OCI-LY7 (cell line): Measurements from ENCODE around the gene VWA8. TPM values are rescaled to one million over a fixed set of nuclear protein-coding genes. Genes with fewer than 3 reads are reported as not detected.

Source experiments
- BruUV-seq: library from RNA; stranded (reverse); fragments of 400-500 nt; replicated peaks from 2 replicates; lab custom pipeline; 2021; lab: Mats Ljungman, UMichigan
- CTCF ChIA-PET: fragments of 300-600 bp; sonication (Branson Sonifier 250); formaldehyde crosslinking; loops from one replicate; lab custom pipeline; 2022; ENCODE audit warnings: antibody characterized with exemption; ENCODE audit not compliant: unreplicated experiment; lab: Charles Lee
- POLR2A ChIA-PET: fragments of 300-600 bp; sonication (Branson Sonifier 250); formaldehyde crosslinking; loops from one replicate; lab custom pipeline; 2022; ENCODE audit warnings: antibody characterized with exemption; lab: Charles Lee
- DNase-seq: peaks from one replicate; pipeline ENCODE4 v3.0.0-alpha.2; 2015; ENCODE audit warnings: low spot score
- H2AFZ ChIP-seq: fragments of 200-600 bp; sonication (generic), shearing (Covaris generic); 2 replicates; pipeline ENCODE4 v1.6.1; 2014; ENCODE audit warnings: mild to moderate bottlenecking, antibody characterized with exemption, low read length, moderate library complexity
- H3K27ac ChIP-seq: fragments of 200-600 bp; sonication (generic); 2 replicates; pipeline ENCODE4 v1.5.1; 2014; ENCODE audit warnings: mixed run types, low read depth, mild to moderate bottlenecking, moderate library complexity, low read length, inconsistent platforms; ENCODE audit not compliant: poor library complexity, severe bottlenecking
- H3K36me3 ChIP-seq: fragments of 200-600 bp; sonication (generic); 2 replicates; pipeline ENCODE4 v1.6.1; 2014; ENCODE audit warnings: mild to moderate bottlenecking, antibody characterized with exemption, low read length, moderate library complexity, mixed read lengths; ENCODE audit not compliant: insufficient read depth
- H3K4me1 ChIP-seq: fragments of 200-600 bp; sonication (generic); 2 replicates; pipeline ENCODE4 v1.5.1; 2014; ENCODE audit warnings: mild to moderate bottlenecking, low read length; ENCODE audit not compliant: insufficient read depth, poor library complexity, severe bottlenecking
- H3K4me2 ChIP-seq: fragments of 200-600 bp; sonication (generic); 2 replicates; pipeline ENCODE4 v1.6.1; 2014; ENCODE audit warnings: mild to moderate bottlenecking, low read length
- H3K4me3 ChIP-seq: fragments of 200-600 bp; sonication (generic); 2 replicates; pipeline ENCODE4 v1.5.1; 2014; ENCODE audit warnings: mild to moderate bottlenecking, low read depth, low read length; ENCODE audit not compliant: poor library complexity, severe bottlenecking
- H3K79me2 ChIP-seq: fragments of 200-600 bp; sonication (generic); 2 replicates; pipeline ENCODE4 v1.6.1; 2016; ENCODE audit warnings: low read depth, mild to moderate bottlenecking, low read length, moderate library complexity, mixed read lengths; ENCODE audit not compliant: insufficient read depth
- H3K9me2 ChIP-seq: fragments of 200-600 bp; sonication (generic); 2 replicates; pipeline ENCODE4 v1.6.1; 2016; ENCODE audit warnings: mild to moderate bottlenecking, low read length, mixed read lengths; ENCODE audit not compliant: insufficient read depth
- H3K9me3 ChIP-seq: fragments of 200-600 bp; sonication (generic); 2 replicates; pipeline ENCODE4 v1.6.1; 2014; ENCODE audit warnings: mild to moderate bottlenecking, mixed run types, low read length, mixed read lengths
- H4K20me1 ChIP-seq: fragments of 200-600 bp; sonication (generic); 2 replicates; pipeline ENCODE4 v1.6.1; 2014; ENCODE audit warnings: mild to moderate bottlenecking, antibody characterized with exemption, low read length, moderate library complexity, mixed read lengths; ENCODE audit not compliant: insufficient read depth
- CTCF ChIP-seq: fragments of 200-600 bp; sonication (generic); conservative IDR thresholded peaks from 2 replicates; pipeline ENCODE4 v1.5.1; 2014; ENCODE audit warnings: mild to moderate bottlenecking, antibody characterized with exemption, low read length, moderate library complexity, mixed read lengths
- EZH2phosphoT487 ChIP-seq: fragments of 200-600 bp; sonication (generic); IDR thresholded peaks from 2 replicates; pipeline ENCODE4 v1.6.1; 2018; ENCODE audit warnings: low read depth, borderline replicate concordance, mild to moderate bottlenecking, mixed run types, antibody characterized with exemption, low read length, moderate library complexity, mixed read lengths
- intact Hi-C: fragments of 100-400 bp; cut with micrococcal nuclease; formaldehyde crosslinking; loops from one replicate; pipeline ENCODE4 v1.10.0; 2022; ENCODE audit not compliant: unreplicated experiment
- total RNA-seq, 2 experiments: library from RNA; depleted of rRNA in 1 of 2; stranded (reverse); fragments of >200 nt in 1 of 2; shearing (Covaris generic) in 1 of 2; gene quantifications; 2 replicates each; pipeline ENCODE4 v1.2.3, GENCODE V29; 2014 to 2022

Gene VWA8
- total RNA-seq, 2 experiments from 2014 or later, result 26.4 to 31.5 TPM

GRCh38 chr13:41858780-41859179 lies 102.1 kb downstream of the VWA8 start:
- TF ChIP-seq CTCF (no peak), EZH2phosphoT487 (no peak)
- Histone ChIP-seq H4K20me1 (no peaks in the 10 kb centered on the region), H3K79me2 (no peaks in the 10 kb centered on the region), H3K4me1 (no peaks in the 10 kb centered on the region), H3K9me3 (peaks cover 4% of the 10 kb centered on the region; the same call in 1 of the 2 replicates), H3K36me3 (peaks cover 45% of the 10 kb centered on the region), H3K9me2 (0 out of 2 replicates have a peak, but pooled peaks cover 3% of the 10 kb centered on the region), H3K4me3 (no peak overlapping the region), H3K4me2 (no peak overlapping the region), H2AFZ (no peak overlapping the region), H3K27ac (no peak overlapping the region)
- ChIA-PET POLR2A (interaction anchor here (1.1 kb wide), 1 partner anchor 9 kb away, joined by 4 read pairs; no protein-coding TSS in a partner anchor), CTCF (no interaction called here)
- intact Hi-C loops, result no loop called here
- BruUV-seq, result no TSS peak
- no peak for DNase-seq

GRCh38 chr13:41854758-41855157 lies 106.2 kb downstream of the VWA8 start:
- H3K36me3 ChIP-seq, result peaks cover 41% of the 10 kb centered on the region
- POLR2A ChIA-PET, result interaction anchor here (0.7 to 1.5 kb wide), 3 partner anchors 13 to 28 kb away, joined by 3 to 6 read pairs (median 3); no protein-coding TSS in a partner anchor
- peaks cover 13% of the 10 kb centered on the region; the same call in 1 of the 2 replicates for H3K9me3 ChIP-seq
- H3K9me2 ChIP-seq, result 0 out of 2 replicates have a peak, but pooled peaks cover 7% of the 10 kb centered on the region
- no peaks in the 10 kb centered on the region for H3K79me2 ChIP-seq
- H3K4me3 ChIP-seq, result no peak overlapping the region
- H3K4me2 ChIP-seq, result no peak overlapping the region
- H3K27ac ChIP-seq, result no peak overlapping the region
- no peaks in the 10 kb centered on the region for H3K4me1 ChIP-seq
- H2AFZ ChIP-seq, result no peak overlapping the region
- TF ChIP-seq EZH2phosphoT487 (no peak), CTCF (no peak)
- no peak for DNase-seq
- CTCF ChIA-PET, result no interaction called here
- no TSS peak for BruUV-seq
- no peaks in the 10 kb centered on the region for H4K20me1 ChIP-seq
- intact Hi-C loops, result no loop called here

- ChIA-PET CTCF (no interaction called here), POLR2A (no interaction called here)
- peaks cover 32% of the 10 kb centered on the region for H3K36me3 ChIP-seq
- H3K4me2 ChIP-seq, result no peak overlapping the region
- 0 out of 2 replicates have a peak, but pooled peaks cover 7% of the 10 kb centered on the region for H3K9me2 ChIP-seq
- no peaks in the 10 kb centered on the region for H4K20me1 ChIP-seq
- no peak overlapping the region for H2AFZ ChIP-seq
- H3K79me2 ChIP-seq, result no peaks in the 10 kb centered on the region
- peaks cover 13% of the 10 kb centered on the region; the same call in 1 of the 2 replicates for H3K9me3 ChIP-seq
- BruUV-seq, result no TSS peak
- H3K27ac ChIP-seq, result no peak overlapping the region
- no peaks in the 10 kb centered on the region for H3K4me1 ChIP-seq
- H3K4me3 ChIP-seq, result no peak overlapping the region
- intact Hi-C loops, result no loop called here
- TF ChIP-seq CTCF (no peak), EZH2phosphoT487 (no peak)
- no peak for DNase-seq
Observed at GRCh38 chr13:41851351-41851750, 109.6 kb downstream of the VWA8 start.
